ENCODE results near the gene STRN4. TPM values are rescaled to one million over a fixed set of nuclear protein-coding genes. Genes with fewer than 3 reads are reported as not detected.

STRN4 gene
- total and polyA plus RNA-seq, 9 of the 15 experiments (the other 6 are each of a cell fraction or from before 2014, with no cell fraction given): 0.62 to 83.7 (median 36.9) TPM

- no peak for TF ChIP-seq ZBTB11 (CRISPR knock-in tag; IDR thresholded peaks at IDR 0.05)
- peak; percentile 25; the same call in 1 of the 2 replicates for TF ChIP-seq JUND (IDR thresholded peaks at IDR 0.05; ENCODE audit: borderline replicate concordance, low read depth, low read length)
- TF ChIP-seq JUND (tag; IDR thresholded peaks at IDR 0.05; ENCODE audit: borderline replicate concordance, low read depth, low read length): peak; percentile 36; the same call in 1 of the 3 replicates
- no peak for TF ChIP-seq PTTG1 (tag; IDR thresholded peaks at IDR 0.05; ENCODE audit: low read depth)
- no peak for TF ChIP-seq CHAMP1 (IDR thresholded peaks at IDR 0.05)
- peak; percentile 33 for TF ChIP-seq PRDM10 (IDR thresholded peaks at IDR 0.05; ENCODE audit: partially characterized antibody)
- TF ChIP-seq FOSL1 (tag; conservative IDR thresholded peaks at IDR 0.05): peak; percentile 44; the same call in 1 of the 2 replicates
- no peak for TF ChIP-seq ZNF175 (CRISPR knock-in tag; IDR thresholded peaks at IDR 0.05; ENCODE audit: low read depth)
- TF ChIP-seq VEZF1 (CRISPR knock-in tag; IDR thresholded peaks at IDR 0.05): peak; percentile 87
- TF ChIP-seq THRB (CRISPR knock-in tag; conservative IDR thresholded peaks at IDR 0.05): no peak
- no peak for TF ChIP-seq HNRNPUL1 (IDR thresholded peaks at IDR 0.05; ENCODE audit: low read length)
- TF ChIP-seq CC2D1A (IDR thresholded peaks at IDR 0.05): 0 out of 2 replicates have a peak, but pooled peaks have one; percentile 21
These were observed 9.5 kb downstream of the STRN4 start (continued) for GRCh38 chr19:46736531-46737297.
